ENCODE data around the gene FAR2. TPM values are rescaled to one million over a fixed set of nuclear protein-coding genes. Genes with fewer than 3 reads are reported as not detected.

Gene FAR2
- total RNA-seq, 2 donors from 2014 or later = 3.0 to 10.0 TPM

DNA sequence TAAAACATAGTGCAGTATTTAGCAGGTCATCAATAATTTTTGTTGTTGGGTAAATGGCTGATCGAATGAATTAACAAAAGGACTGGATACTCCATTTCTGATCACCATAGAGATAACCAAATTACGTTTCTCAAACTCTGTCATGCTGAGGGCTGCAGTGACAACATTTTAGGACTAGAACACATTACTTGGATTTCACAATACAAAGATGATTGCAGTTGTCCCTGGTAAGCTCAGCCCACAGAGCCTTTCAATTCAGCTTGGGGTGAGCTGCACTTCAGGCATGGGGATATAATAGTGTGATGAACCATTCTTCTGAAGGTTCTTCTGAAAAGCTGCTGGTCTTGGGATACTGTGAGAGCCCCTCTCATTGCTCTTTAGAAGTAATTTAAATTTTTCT, 74.3 kb downstream of the FAR2 start:
- DNase-seq (ENCODE audit: low spot score) = no peak
- H3K9me3 ChIP-seq = peaks cover 0 to 5% of the 10 kb centered on the region in 2 donors
- TF ChIP-seq, protein P1, sequence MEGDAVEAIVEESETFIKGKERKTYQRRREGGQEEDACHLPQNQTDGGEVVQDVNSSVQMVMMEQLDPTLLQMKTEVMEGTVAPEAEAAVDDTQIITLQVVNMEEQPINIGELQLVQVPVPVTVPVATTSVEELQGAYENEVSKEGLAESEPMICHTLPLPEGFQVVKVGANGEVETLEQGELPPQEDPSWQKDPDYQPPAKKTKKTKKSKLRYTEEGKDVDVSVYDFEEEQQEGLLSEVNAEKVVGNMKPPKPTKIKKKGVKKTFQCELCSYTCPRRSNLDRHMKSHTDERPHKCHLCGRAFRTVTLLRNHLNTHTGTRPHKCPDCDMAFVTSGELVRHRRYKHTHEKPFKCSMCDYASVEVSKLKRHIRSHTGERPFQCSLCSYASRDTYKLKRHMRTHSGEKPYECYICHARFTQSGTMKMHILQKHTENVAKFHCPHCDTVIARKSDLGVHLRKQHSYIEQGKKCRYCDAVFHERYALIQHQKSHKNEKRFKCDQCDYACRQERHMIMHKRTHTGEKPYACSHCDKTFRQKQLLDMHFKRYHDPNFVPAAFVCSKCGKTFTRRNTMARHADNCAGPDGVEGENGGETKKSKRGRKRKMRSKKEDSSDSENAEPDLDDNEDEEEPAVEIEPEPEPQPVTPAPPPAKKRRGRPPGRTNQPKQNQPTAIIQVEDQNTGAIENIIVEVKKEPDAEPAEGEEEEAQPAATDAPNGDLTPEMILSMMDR (IDR thresholded peaks at IDR 0.05) = no peak
- no peaks in the 10 kb centered on the region for H3K36me3 ChIP-seq
- no peak overlapping the region for H3K4me3 ChIP-seq
- H3K27me3 ChIP-seq = no peaks in the 10 kb centered on the region
- no peak overlapping the region for H3K27ac ChIP-seq
- no peaks in the 10 kb centered on the region for H3K4me1 ChIP-seq

DNA sequence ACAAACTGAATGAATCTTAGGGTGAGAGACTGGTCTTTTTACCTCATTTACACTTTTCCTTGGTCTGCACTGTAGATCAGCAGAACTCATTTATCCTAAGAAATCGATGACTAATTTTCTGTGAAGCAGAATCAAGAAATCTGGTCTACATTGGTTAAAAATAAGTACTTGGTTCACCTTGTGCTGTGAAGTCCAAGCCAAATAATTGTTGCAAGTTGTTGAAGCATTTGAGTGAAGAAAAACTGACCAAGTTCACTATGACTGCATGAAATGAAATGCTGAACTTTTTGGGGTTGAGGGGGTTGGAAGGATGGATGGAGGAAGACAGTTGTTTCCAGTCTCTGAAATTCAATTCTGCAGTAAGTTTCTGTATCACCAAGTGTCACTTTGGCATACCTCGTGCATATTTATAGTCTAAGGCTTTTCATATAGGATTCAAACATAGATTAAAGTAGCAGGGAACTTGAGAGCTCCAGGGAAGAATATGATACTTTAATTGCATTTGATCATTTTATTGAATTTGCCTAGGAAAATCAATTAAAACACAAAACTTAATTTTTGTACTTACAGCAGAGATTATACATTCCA, 75.0 kb downstream of the FAR2 start:
- TF ChIP-seq, protein P1 (IDR thresholded peaks at IDR 0.05) = no peak

DNA sequence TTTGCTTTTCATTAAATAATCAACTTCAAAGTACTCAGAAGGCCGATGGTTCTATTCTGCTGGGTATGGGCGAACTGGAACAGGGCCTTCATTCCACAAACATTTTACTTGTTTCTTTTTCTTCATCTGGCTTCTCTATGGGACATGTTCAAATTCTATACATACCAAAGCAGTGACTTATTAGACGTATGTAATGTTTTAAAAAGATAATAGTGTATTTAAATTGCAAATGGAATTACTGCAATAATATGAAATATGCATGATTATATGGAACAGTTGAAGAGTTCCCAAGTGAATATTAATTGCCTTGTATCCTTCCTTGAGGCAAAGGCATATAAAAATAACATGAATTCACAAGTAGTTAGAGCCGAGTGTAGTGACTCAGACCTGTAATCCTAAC, 75.5 kb downstream of the FAR2 start:
- H3K4me1 ChIP-seq = no peaks in the 10 kb centered on the region
- H3K36me3 ChIP-seq = no peaks in the 10 kb centered on the region
- H3K27ac ChIP-seq = no peak overlapping the region
- TF ChIP-seq, protein P1 (IDR thresholded peaks at IDR 0.05) = no peak
- no peaks in the 10 kb centered on the region for H3K27me3 ChIP-seq
- no peak overlapping the region for H3K4me3 ChIP-seq
- H3K9me3 ChIP-seq = peaks cover 0 to 5% of the 10 kb centered on the region in 2 donors
- no peak for DNase-seq (ENCODE audit: low spot score)

More for the DNA sequence above, 75.0 kb downstream of the FAR2 start:
- Histone ChIP-seq H3K9me3 (peaks cover 0 to 5% of the 10 kb centered on the region in 2 donors), H3K4me1 (no peaks in the 10 kb centered on the region), H3K27ac (no peak overlapping the region), H3K36me3 (no peaks in the 10 kb centered on the region), H3K4me3 (no peak overlapping the region), H3K27me3 (no peaks in the 10 kb centered on the region)
- no peak for DNase-seq (ENCODE audit: low spot score)

DNA sequence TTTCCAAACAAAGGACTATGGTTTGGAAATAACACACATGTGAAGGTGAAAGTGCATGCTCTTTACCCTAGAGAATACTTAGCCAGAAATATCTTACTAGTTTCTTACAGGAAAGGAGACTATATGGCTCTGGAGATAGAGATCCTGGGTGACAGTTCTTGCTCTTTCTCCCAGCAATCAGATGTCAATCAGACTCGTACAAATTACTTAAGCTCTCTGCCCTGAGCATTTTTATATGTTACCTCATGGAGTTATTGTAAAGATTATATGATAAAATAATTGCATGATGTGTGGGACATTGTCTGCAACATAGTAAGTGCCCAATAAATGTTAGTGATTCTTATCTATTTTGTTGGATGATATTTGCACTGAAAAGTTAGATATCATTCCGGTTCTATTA, 76.8 kb downstream of the FAR2 start:
- Histone ChIP-seq H3K27ac (no peak overlapping the region), H3K4me1 (no peaks in the 10 kb centered on the region), H3K36me3 (no peaks in the 10 kb centered on the region), H3K4me3 (no peak overlapping the region), H3K27me3 (no peaks in the 10 kb centered on the region), H3K9me3 (peaks cover 0 to 5% of the 10 kb centered on the region in 2 donors)
- DNase-seq (ENCODE audit: low spot score) = no peak
- TF ChIP-seq, protein P1 (IDR thresholded peaks at IDR 0.05) = no peak

DNA sequence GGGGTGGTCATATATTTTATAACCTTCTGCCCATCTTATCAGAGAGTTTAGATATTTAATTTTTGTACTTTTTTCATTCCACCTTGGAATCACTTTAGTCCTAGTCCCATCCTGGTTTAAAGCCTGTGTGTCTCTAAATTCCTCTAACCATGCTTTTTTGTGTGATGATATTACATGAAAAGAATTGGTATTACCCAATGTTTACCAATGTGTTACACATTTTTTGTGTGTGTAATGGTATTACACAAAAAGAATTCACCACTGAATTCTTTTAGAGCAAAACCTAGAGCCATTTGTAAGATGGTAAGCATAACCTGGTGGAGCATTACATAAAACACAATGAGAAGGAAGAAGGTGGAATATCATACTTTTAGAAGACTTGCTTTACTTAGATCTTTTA, 77.5 kb downstream of the FAR2 start:
- no peaks in the 10 kb centered on the region for H3K36me3 ChIP-seq
- TF ChIP-seq, protein P1 (IDR thresholded peaks at IDR 0.05) = no peak
- H3K4me1 ChIP-seq = no peaks in the 10 kb centered on the region
- no peaks in the 10 kb centered on the region for H3K27me3 ChIP-seq
- H3K4me3 ChIP-seq = no peak overlapping the region
- peaks cover 0 to 5% of the 10 kb centered on the region in 2 donors for H3K9me3 ChIP-seq
- no peak overlapping the region for H3K27ac ChIP-seq
- DNase-seq (ENCODE audit: low spot score) = no peak

Data from right atrium auricular region (tissue), 2 donors.